T-cell (primary cell): Measurements from ENCODE around the gene BUB1B. TPM values are rescaled to one million over a fixed set of nuclear protein-coding genes. Genes with fewer than 3 reads are reported as not detected.
"Not testable (repeated sequence)": the region's sequence is repeated elsewhere in the genome, so short reads cannot be mapped to it uniquely, and the experiment has no call there.

Experiments
- ATAC-seq, 4 experiments: fragments of 200-7000 bp in 3 of 4; fragments of 150-1000 bp in 1 of 4; cut with Tn5 transposase; replicated peaks in 1 of 4; 1 replicate in 3 of 4; 2 replicates in 1 of 4; pipeline ENCODE4 v1.10.0; 2021; ENCODE audit warnings: moderate library complexity in 3 of 4, mild to moderate bottlenecking in 2 of 4, moderate number of reproducible peaks in 1 of 4
- CTCF ChIA-PET, 2 donors: fragments of 300-600 bp; sonication (Branson Sonifier 250); formaldehyde crosslinking; loops; one replicate each; lab custom pipeline; 2022; ENCODE audit warnings: antibody characterized with exemption in 2 of 2; lab: Charles Lee
- POLR2A ChIA-PET, 2 donors: fragments of 300-600 bp; sonication (Branson Sonifier 250); formaldehyde crosslinking; loops; one replicate each; lab custom pipeline; 2022; ENCODE audit warnings: antibody characterized with exemption in 2 of 2; lab: Charles Lee
- DNase-seq, 35 experiments: peaks; one replicate each; pipeline versions ENCODE4 v3.0.0 to v3.0.0-alpha.2; 2013 to 2023
- H3K27ac ChIP-seq: one replicate; pipeline ENCODE4 v1.5.1; 2013; ENCODE audit warnings: low read length
- H3K27me3 ChIP-seq, 2 experiments: replicated peaks in 1 of 2; 1 replicate in 1 of 2; 2 replicates in 1 of 2; pipeline versions ENCODE4 v1.6.1 to v1.7.0; 2013; ENCODE audit warnings: low read length in 1 of 2, mixed read lengths in 1 of 2; ENCODE audit not compliant: control insufficient read depth in 2 of 2, insufficient read depth in 2 of 2; ENCODE audit errors: extremely low read depth in 1 of 2
- H3K36me3 ChIP-seq, 2 donors: 1 replicate in 1 of 2; 2 replicates in 1 of 2; pipeline versions ENCODE4 v1.6.1 to v1.7.0; 2013; ENCODE audit warnings: low read length in 1 of 2; ENCODE audit not compliant: control insufficient read depth in 2 of 2, insufficient read depth in 1 of 2; ENCODE audit errors: extremely low read depth in 1 of 2
- H3K4me1 ChIP-seq, 2 experiments: 1 replicate in 1 of 2; 2 replicates in 1 of 2; pipeline versions ENCODE4 v1.6.1 to v1.7.0; 2013; ENCODE audit warnings: low read length in 2 of 2, mixed read lengths in 1 of 2; ENCODE audit not compliant: insufficient read depth in 2 of 2, control insufficient read depth in 1 of 2; ENCODE audit errors: extremely low read depth in 1 of 2
- H3K4me3 ChIP-seq, 2 donors: 1 replicate in 1 of 2; 2 replicates in 1 of 2; pipeline versions ENCODE4 v1.5.1 to v1.7.0; 2013; ENCODE audit warnings: mild to moderate bottlenecking in 2 of 2, low read length in 1 of 2, moderate library complexity in 1 of 2; ENCODE audit not compliant: control insufficient read depth in 1 of 2; ENCODE audit errors: extremely low read depth in 1 of 2
- H3K9me3 ChIP-seq: 2 replicates; pipeline ENCODE4 v1.7.0; 2013
- H3K27ac Mint-ChIP-seq, 2 donors: one replicate each; pipeline ENCODE4 v1.8.0; 2020 to 2021; ENCODE audit warnings: mild to moderate bottlenecking in 2 of 2, mixed read lengths in 2 of 2
- H3K27me3 Mint-ChIP-seq, 2 donors: one replicate each; pipeline ENCODE4 v1.8.0; 2021 to 2022; ENCODE audit warnings: mixed read lengths in 2 of 2
- H3K36me3 Mint-ChIP-seq: one replicate; pipeline ENCODE4 v1.8.0; 2021; ENCODE audit warnings: mixed read lengths
- H3K4me1 Mint-ChIP-seq, 3 donors: one replicate each; pipeline ENCODE4 v1.8.0; 2020 to 2022; ENCODE audit warnings: mixed read lengths in 3 of 3, mild to moderate bottlenecking in 1 of 3
- H3K4me3 Mint-ChIP-seq, 3 donors: one replicate each; pipeline ENCODE4 v1.8.0; 2020 to 2022; ENCODE audit warnings: mild to moderate bottlenecking in 3 of 3, mixed read lengths in 3 of 3, moderate library complexity in 3 of 3
- H3K9me3 Mint-ChIP-seq, 3 donors: one replicate each; pipeline ENCODE4 v1.8.0; 2020 to 2022; ENCODE audit warnings: mixed read lengths in 3 of 3
- WGBS: methylation state at CpG from one replicate; pipeline ENCODE4 v1.1.5; 2013; ENCODE audit warnings: missing lambda C conversion rate; ENCODE audit not compliant: insufficient coverage; 5-methylcytosine and 5-hydroxymethylcytosine counted together
- total RNA-seq, 35 experiments: library from RNA in 6 of 35; stranded (reverse) in 6 of 35; fragments of 120-200 nt in 1 of 35; gene quantifications; one replicate each; pipeline versions ENCODE4 v1.2.1 to v1.2.4 and lab custom pipeline; 2013 to 2026

BUB1B gene
- total RNA-seq, 5 donors from 2014 or later (not counting 1 experiment from before 2014, with no cell fraction given), result 0.79 to 2.2 (median 1.9) TPM

DNA sequence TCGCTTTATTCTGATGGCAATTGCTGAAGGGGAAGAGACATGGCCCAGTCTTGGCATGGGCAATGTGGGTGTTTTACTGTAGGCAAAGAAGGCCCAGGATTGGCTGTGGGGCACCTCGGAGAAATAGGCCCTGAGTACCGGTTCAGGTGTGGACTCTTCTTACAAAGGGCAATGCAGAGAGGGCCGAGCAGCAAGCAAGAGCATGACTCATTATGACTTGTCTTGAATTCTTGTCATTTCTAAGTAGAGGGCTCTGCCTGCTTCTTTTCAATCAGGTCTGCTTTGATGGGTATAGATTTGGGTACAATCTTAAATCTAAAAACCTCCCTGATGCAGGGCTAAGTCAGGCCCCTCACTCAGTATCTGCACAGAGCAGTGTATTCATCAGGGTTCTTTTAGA, 14.8 kb upstream of the BUB1B start:
- CTCF ChIA-PET, result no interaction called here
- H3K4me1 ChIP-seq, result no peaks in the 10 kb centered on the region
- no peaks in the 10 kb centered on the region for H3K9me3 Mint-ChIP-seq

GRCh38 chr15:40149339-40149738, 11.5 kb upstream of the BUB1B start:
- no peak for ATAC-seq
- H3K4me3 Mint-ChIP-seq, result no peak overlapping the region
- peaks cover 0 to 3% of the 10 kb centered on the region in 2 donors for H3K27me3 Mint-ChIP-seq
- H3K4me1 ChIP-seq, result no peaks in the 10 kb centered on the region
- H3K27me3 ChIP-seq, result no peaks in the 10 kb centered on the region
- no peak overlapping the region for H3K4me3 ChIP-seq
- H3K4me1 Mint-ChIP-seq, result no peaks in the 10 kb centered on the region
- no peaks in the 10 kb centered on the region for H3K36me3 Mint-ChIP-seq
- H3K36me3 ChIP-seq, result no peaks in the 10 kb centered on the region
- 94% methylated on average over 4 of the region's 4 CpGs for WGBS
- POLR2A ChIA-PET, result no interaction called here
- CTCF ChIA-PET, result no interaction called here
- H3K27ac Mint-ChIP-seq, result no peak overlapping the region
- no peaks in the 10 kb centered on the region for H3K9me3 Mint-ChIP-seq
- H3K9me3 ChIP-seq, result no peaks in the 10 kb centered on the region
- no peak overlapping the region for H3K27ac ChIP-seq
- DNase-seq, result no peak

More for the DNA sequence above, 14.8 kb upstream of the BUB1B start:
- H3K27me3 Mint-ChIP-seq, result peaks cover 0 to 3% of the 10 kb centered on the region in 2 donors
- DNase-seq (no peak), ATAC-seq (no peak)
- no peak overlapping the region for H3K27ac Mint-ChIP-seq
- H3K4me3 Mint-ChIP-seq, result no peak overlapping the region
- Histone ChIP-seq H3K4me3 (no peak overlapping the region), H3K27ac (no peak overlapping the region), H3K36me3 (no peaks in the 10 kb centered on the region), H3K27me3 (no peaks in the 10 kb centered on the region), H3K9me3 (no peaks in the 10 kb centered on the region)
- POLR2A ChIA-PET, result no interaction called here
- no peaks in the 10 kb centered on the region for H3K4me1 Mint-ChIP-seq
- H3K36me3 Mint-ChIP-seq, result no peaks in the 10 kb centered on the region
- WGBS, result 97% methylated on average over 4 of the region's 4 CpGs

- Histone ChIP-seq H3K4me3 (no peak overlapping the region), H3K9me3 (no peaks in the 10 kb centered on the region), H3K36me3 (no peaks in the 10 kb centered on the region), H3K27me3 (no peaks in the 10 kb centered on the region), H3K4me1 (no peaks in the 10 kb centered on the region), H3K27ac (no peak overlapping the region)
- CTCF ChIA-PET, result no interaction called here
- POLR2A ChIA-PET, result no interaction called here
- Mint-ChIP-seq H3K27ac (no peak overlapping the region), H3K27me3 (peaks cover 0 to 3% of the 10 kb centered on the region in 2 donors), H3K36me3 (no peaks in the 10 kb centered on the region), H3K4me1 (no peaks in the 10 kb centered on the region), H3K4me3 (no peak overlapping the region), H3K9me3 (no peaks in the 10 kb centered on the region)
- no peak for DNase-seq
- no peak for ATAC-seq
- WGBS, result 45% methylated on average over 2 of the region's 9 CpGs
Observed at GRCh38 chr15:40150163-40150925, 10.5 kb upstream of the BUB1B start.

GRCh38 chr15:40151499-40151898, 9.4 kb upstream of the BUB1B start:
- H3K27me3 Mint-ChIP-seq, result peaks cover 0 to 6% of the 10 kb centered on the region in 2 donors
- no peaks in the 10 kb centered on the region for H3K4me1 Mint-ChIP-seq
- H3K27ac ChIP-seq, result no peak overlapping the region
- WGBS, result 81% methylated on average over 4 of the region's 6 CpGs
- no peaks in the 10 kb centered on the region for H3K36me3 ChIP-seq
- no peaks in the 10 kb centered on the region for H3K9me3 ChIP-seq
- POLR2A ChIA-PET, result no interaction called here
- no peaks in the 10 kb centered on the region for H3K4me1 ChIP-seq
- ATAC-seq (no peak), DNase-seq (no peak)
- H3K4me3 Mint-ChIP-seq, result no peak overlapping the region
- no peak overlapping the region for H3K27ac Mint-ChIP-seq
- CTCF ChIA-PET, result no interaction called here
- H3K36me3 Mint-ChIP-seq, result no peaks in the 10 kb centered on the region
- no peaks in the 10 kb centered on the region for H3K27me3 ChIP-seq
- H3K9me3 Mint-ChIP-seq, result no peaks in the 10 kb centered on the region
- H3K4me3 ChIP-seq, result no peak overlapping the region

- H3K27me3 ChIP-seq, result no peaks in the 10 kb centered on the region
- Mint-ChIP-seq H3K27me3 (peaks cover 0 to 6% of the 10 kb centered on the region in 2 donors), H3K4me3 (no peak overlapping the region), H3K4me1 (no peaks in the 10 kb centered on the region), H3K9me3 (no peaks in the 10 kb centered on the region), H3K27ac (no peak overlapping the region), H3K36me3 (no peaks in the 10 kb centered on the region)
- ChIA-PET CTCF (no interaction called here), POLR2A (interaction anchor here in 1 of 2 donors (0.6 kb wide), 1 partner anchor 9 kb away, joined by 4 read pairs; no protein-coding TSS in a partner anchor)
- no peak overlapping the region for H3K27ac ChIP-seq
- no peak for ATAC-seq
- no peaks in the 10 kb centered on the region for H3K9me3 ChIP-seq
- no peak overlapping the region for H3K4me3 ChIP-seq
- H3K36me3 ChIP-seq, result no peaks in the 10 kb centered on the region
- no peaks in the 10 kb centered on the region for H3K4me1 ChIP-seq
- DNase-seq, result no peak
- WGBS, result no CpG with 5 or more reads among the region's 4 CpGs
Observed at GRCh38 chr15:40151991-40152390, 8.9 kb upstream of the BUB1B start.

DNA sequence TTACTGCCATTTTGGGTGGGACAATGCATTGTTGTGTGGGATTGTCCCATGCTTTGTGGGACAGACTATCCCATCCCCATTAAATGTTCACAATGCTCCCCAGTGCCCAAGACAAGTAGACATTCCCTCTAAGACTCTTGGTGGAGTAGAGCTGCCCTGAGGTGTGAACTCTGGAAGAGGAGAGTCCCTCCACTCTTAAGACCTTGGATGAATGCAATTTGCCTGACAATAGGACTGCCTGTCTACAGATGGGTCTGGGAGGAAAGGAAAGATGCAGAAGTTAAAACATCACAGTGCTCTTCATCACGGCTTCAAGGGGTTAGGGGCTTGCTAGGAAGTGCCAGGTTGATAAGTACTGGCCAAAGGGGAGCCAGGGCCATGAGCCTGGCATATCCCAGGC, 6.0 kb upstream of the BUB1B start:
- H3K4me3 Mint-ChIP-seq, H3K36me3 Mint-ChIP-seq, H3K27ac ChIP-seq, H3K27me3 Mint-ChIP-seq, H3K27ac Mint-ChIP-seq, POLR2A ChIA-PET, H3K27me3 ChIP-seq, DNase-seq, H3K9me3 Mint-ChIP-seq, H3K4me1 ChIP-seq, H3K4me1 Mint-ChIP-seq, H3K9me3 ChIP-seq, H3K4me3 ChIP-seq, H3K36me3 ChIP-seq, ATAC-seq: not testable (repeated sequence)
- CTCF ChIA-PET, result interaction anchor here in 1 of 2 donors (0.7 kb wide), 1 partner anchor 47 kb away, joined by 4 read pairs; no protein-coding TSS in a partner anchor
- no CpG with 5 or more reads among the region's 1 CpG for WGBS
